ES-I3 (cell line): Measurements from ENCODE around the gene LPAR5.

Experiments
- H3K36me3 ChIP-seq: 2 replicates; pipeline ENCODE4 v1.6.1; 2013; ENCODE audit warnings: mild to moderate bottlenecking, low read length, control low read depth, moderate library complexity; ENCODE audit not compliant: insufficient read depth
- H3K4me1 ChIP-seq: 2 replicates; pipeline ENCODE4 v1.6.1; 2013; ENCODE audit warnings: mild to moderate bottlenecking, control low read depth, low read length; ENCODE audit not compliant: insufficient read depth
- H3K9ac ChIP-seq: 2 replicates; pipeline ENCODE4 v1.6.1; 2013; ENCODE audit warnings: low read depth, mild to moderate bottlenecking, low read length, moderate library complexity
- H3K9me3 ChIP-seq: 2 replicates; pipeline ENCODE4 v1.6.1; 2013; ENCODE audit warnings: mild to moderate bottlenecking, low read length, moderate library complexity; ENCODE audit not compliant: control insufficient read depth, insufficient read depth

LPAR5 gene

GRCh38 chr12:6573001-6573400 is 62.8 kb downstream of the LPAR5 start:
- Histone ChIP-seq H3K9ac (no peak overlapping the region), H3K4me1 (no peaks in the 10 kb centered on the region; the same call in 1 of the 2 replicates), H3K9me3 (no peaks in the 10 kb centered on the region), H3K36me3 (peaks cover 36% of the 10 kb centered on the region)

- Histone ChIP-seq H3K36me3 (peaks cover 33% of the 10 kb centered on the region), H3K9me3 (no peaks in the 10 kb centered on the region), H3K4me1 (no peaks in the 10 kb centered on the region; the same call in 1 of the 2 replicates), H3K9ac (no peak overlapping the region)
Measured at GRCh38 chr12:6570264-6570887, 65.4 kb downstream of the LPAR5 start.

- Histone ChIP-seq H3K36me3 (peaks cover 30% of the 10 kb centered on the region), H3K9ac (no peak overlapping the region), H3K4me1 (no peaks in the 10 kb centered on the region; the same call in 1 of the 2 replicates), H3K9me3 (no peaks in the 10 kb centered on the region)
Measured at GRCh38 chr12:6569786-6570185, 66.0 kb downstream of the LPAR5 start.

GRCh38 chr12:6569312-6569711 is 66.4 kb downstream of the LPAR5 start:
- Histone ChIP-seq H3K9ac (peak overlapping the region; percentile 98; the same call in 1 of the 2 replicates), H3K36me3 (peaks cover 26% of the 10 kb centered on the region), H3K9me3 (no peaks in the 10 kb centered on the region), H3K4me1 (no peaks in the 10 kb centered on the region; the same call in 1 of the 2 replicates)
